ENCODE measurements around the gene LY6G6F. TPM values are rescaled to one million over a fixed set of nuclear protein-coding genes. Genes with fewer than 3 reads are reported as not detected.

LY6G6F gene
- total RNA-seq, 1 experiment from 2014 or later = not detected

DNA sequence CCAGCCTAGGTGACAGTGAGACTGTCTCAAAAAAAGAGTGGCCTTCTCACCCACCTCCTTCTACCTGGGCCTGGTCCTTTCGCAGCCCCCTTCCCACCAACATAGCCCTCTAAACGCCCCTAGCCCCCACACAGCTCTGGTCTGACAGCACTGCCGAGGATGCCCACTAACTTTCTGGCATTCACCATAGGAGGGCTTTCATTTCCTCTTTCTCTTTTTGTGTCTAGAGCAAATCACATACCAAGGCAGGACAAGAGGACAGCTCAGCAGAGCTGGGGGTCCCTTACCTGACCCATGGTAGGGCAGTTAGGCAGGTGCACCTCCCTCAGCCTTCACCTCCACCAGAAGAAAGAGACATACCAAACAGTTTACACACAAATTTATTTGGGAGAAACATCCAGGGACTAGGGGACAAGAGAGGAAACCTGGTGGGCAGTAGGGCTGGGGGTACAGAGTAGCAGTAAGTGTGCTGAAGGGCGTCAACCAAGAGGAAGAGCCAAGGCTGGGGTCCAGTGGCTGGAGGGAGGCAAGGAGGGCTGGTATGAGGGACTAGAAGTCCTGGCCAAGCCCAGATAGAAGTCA lies 30.3 kb upstream of the LY6G6F start:
- no peak for DNase-seq (ENCODE audit: low spot score)

DNA sequence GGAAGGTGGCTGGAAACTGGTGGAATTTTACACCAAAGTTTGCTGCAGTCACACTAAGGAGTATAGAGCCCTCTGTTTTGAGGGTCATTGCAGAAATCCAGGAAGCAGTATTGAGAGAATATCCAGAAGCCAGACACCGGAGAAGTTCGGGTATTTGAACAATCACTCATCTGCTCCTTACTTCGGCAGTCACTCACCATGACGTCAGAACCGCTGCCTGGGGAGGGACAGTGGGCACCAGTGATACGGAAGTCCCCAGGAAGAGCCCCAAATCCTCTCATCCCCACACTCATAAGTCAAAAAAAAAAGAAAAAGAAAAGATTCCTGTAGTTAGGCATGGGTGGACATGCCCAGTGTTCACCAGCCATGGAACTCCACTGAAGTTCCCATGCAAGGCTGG lies 29.8 kb upstream of the LY6G6F start:
- no peak for DNase-seq (ENCODE audit: low spot score)

- DNase-seq (ENCODE audit: low spot score) = no peak
Measured at GRCh38 chr6:31677955-31678354, 28.7 kb upstream of the LY6G6F start.

DNA sequence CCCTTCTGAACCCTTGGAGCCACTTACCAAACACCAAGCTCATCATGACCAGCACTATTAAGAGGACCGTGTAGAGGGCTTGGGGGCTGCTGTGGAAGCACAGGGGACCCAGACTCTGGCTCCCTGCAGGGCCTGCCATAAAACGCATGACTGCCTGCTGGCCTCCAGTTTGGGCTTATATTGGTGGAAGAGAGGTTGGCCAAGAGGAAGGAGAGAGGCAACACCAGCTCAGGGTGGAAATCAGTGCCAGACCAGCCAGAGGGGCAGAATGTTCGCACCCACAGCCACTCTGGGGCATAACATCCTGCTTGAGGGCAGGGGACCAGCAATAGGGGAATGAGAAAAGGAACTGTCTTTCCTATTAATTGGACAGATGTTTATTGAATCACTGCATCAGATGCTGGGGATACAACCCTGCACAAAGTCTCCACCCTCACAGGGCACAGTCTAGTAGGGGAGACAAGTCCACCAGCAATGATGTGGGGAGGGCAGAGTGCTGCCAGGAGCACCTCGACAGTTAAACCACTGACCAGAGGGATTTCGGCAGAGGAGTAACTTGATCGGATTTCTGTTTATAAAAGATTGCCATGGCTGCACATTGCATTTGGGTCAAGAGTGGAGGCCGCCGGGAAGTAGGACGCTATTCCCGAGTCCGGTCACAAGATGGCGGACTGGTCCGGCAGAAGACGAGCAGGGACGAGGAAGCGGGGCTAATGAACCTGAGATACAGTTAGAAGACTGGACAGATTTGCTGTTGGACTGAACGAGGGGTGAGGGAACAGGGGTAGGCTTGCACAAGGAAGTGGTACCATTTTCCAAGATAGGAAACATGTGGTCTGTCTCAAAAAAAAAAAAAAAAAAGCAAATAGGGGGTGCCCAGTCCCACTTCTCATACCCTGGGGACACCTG lies 26.2 kb upstream of the LY6G6F start, which contains the start of gene LY6G5C:
Gene LY6G5C (minus strand): TSS at position 842 of the 909 bp plus-strand sequence. CDS start 694 bp downstream, at position 148.
- peak; percentile 52 for DNase-seq (ENCODE audit: low spot score)

DNA sequence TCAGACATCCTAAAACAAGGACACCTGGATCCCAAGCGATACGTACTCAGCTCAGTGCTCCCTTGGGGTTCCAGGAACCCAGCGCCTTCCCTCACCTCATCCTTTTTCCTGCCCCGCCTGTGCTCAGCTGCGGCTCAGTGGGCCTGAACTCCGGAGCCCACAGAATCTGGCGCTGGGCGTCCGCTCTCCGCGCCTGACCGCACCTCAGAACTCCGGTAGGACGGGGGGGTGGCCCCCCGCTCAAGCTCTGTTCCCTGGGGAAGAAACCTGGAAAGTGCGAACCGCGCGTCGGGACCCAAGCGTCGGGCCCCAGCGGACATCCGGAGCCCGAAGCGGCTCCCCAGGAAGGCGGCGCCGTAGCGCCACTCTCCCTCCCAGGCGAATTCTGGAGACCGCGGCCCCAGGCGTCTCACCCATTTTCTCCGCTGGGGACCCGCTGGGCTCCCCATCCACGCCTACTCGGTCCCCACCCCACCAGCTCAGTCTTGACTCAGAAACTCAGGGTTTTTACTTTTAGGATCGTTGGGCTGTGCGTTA lies 25.5 kb upstream of the LY6G6F start:
- DNase-seq (ENCODE audit: low spot score) = no peak

DNA sequence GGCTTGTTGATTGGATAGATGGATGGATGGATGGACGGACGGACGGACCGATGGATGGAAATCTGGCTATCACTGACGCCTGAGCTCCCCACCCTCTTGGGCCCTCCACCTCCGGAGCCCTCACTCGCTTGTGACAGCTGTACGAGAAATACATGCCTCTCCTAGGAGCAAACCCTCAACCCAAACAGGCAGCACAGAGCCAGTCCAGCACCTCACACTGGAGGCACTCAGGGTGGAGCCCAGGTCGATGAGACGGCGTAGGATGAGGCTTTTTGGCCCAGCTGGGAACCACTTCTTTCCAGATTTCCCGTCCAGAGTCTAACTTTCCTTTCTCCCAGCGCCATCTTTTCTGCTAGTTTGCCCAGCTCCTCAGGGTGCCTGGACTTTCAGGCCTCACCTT lies 23.1 kb upstream of the LY6G6F start:
- no peak for DNase-seq (ENCODE audit: low spot score)

DNA sequence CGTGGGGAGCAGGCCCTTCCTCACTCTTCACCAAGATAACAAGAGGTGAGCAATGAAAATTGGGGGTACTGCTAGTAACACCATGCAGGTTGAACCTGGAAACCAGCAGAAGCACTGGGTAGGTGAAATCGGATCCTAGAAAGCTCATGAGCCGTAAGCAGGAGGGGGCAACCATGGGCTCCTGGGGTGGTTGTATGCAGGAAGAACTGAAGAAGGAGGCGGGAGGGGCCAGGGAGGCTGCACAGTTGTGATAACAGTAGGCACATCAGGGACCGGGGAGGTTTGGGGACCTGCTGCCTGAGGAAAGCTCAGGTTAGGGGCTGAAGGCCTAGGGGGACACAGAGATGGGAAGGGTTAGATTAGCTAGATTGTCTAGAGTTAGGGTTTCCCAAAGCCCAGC lies 20.2 kb upstream of the LY6G6F start:
- DNase-seq (ENCODE audit: low spot score) = no peak

GRCh38 chr6:31687321-31687720 lies 19.3 kb upstream of the LY6G6F start:
- DNase-seq (ENCODE audit: low spot score) = no peak

DNA sequence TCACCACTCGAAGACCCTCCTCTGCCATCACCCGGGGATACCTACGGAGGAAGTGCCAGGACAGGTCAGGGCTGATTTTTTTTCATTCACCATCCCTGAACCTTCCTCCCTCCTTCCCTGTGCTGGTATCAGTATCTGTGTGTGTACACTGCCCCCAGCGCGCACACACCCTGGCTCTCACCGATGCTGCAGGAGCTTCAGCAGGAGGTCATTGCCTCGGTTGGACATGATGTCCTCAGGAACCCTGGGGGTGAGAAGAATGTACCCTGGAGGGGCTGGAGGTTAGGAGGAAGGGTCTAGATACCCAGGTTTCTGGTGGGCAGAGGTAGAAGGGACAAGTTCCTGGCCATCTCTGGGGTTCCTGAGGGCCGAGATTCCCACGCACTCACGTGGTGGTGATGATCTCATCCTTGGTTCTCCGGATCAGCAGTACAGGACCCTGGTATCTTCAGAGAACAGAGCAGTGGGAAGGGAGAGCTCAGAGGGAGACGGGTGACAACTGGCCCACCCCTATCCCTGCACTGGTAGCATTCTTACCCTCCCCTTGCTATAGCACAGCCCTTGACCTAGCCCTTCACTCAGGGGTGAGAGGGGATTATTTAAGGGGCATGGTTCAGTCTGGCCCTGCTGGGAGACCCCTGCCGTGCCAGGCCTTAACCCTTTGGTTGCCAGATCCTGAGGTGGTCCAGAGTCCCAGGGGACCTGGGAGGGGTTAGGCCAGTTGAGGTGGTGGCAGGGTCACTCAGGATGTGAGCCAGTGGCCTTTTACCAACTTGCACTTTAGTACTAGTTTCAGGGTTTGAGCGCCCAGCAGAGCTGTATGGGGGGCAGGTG lies 18.6 kb upstream of the LY6G6F start:
- no peak for DNase-seq (ENCODE audit: low spot score)

DNA sequence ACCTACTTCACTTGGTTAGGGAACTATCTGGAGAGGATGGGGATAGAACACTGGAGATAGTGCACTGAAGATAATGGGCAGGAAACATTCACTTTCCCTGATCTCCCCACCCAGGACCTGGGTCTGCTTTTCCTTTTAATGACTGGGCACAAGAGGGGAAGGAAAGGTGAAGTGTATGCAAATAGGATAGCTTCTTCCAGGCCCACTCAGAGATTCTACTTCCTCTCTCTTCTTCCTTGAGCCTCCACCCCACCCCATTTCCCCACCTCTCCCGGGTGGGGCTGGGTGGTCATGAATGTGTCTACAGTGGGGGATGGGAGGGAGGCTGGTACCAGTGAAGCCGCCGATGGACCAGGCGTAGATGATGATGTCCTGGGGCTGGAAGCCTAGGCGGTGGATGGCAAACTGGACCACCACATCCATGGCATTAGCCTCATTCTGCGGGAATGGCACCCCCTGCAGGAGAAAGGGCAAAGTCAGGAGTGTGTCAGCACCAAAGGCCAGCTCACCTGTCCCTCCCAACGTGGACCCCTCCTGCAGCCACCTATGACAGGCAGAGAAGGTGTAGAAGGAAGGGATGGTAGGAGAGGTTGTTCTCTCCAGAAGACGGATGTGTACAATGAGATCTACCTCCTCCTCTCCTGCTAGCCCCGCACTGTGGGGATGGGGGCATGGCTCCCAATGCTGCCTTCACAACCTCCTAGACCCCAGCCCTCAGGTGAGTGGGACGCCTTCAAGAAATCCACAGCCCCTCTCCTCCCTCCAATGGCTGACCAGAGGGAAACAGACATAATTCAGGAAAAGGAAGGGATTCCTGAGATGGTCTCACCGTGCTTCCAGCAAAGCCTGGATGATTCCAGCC lies 17.2 kb upstream of the LY6G6F start:
- DNase-seq (ENCODE audit: low spot score) = no peak

DNA sequence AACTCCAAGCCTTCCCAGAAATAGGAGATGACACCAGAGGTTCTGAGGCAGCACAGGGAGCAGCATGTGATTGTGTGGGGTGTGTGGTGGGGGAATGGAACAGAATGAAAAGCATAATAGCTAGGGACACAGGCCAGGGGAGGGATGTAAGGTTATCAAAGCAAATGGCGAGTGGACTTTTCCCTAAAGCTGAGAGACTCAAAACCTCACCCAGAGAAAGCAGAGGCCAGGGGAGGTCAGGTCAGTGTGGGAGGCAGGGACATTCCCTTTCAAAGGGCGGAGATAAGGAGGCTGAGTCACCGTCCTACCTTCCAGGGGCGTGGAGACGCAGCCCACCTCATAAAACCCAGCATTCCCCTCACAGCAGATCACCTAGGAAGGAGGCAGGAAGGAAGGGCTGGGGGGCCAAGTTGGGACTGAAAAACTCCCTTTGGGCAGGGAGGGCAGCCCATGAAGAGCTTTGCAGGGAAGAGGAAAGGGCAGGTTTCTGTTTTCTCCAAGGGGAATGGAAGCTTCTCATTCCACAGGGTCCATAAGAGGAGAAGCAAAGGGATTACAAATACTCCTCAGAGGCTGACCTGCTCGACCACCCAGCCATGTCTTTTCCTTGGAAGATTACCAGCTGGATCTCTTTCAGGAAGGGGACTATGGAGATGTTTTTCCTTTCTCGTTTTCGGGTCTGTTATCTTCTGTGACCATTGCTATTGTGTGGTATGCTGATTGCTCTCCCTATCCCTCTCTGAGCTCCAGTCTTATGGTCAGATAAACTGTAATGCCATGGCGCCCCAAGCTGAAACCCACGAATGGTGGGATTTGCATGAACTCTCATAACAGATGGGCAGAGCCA lies 16.2 kb upstream of the LY6G6F start:
- DNase-seq (ENCODE audit: low spot score) = peak; percentile 32

- no peak for DNase-seq (ENCODE audit: low spot score)
Measured at GRCh38 chr6:31691078-31691463, 15.6 kb upstream of the LY6G6F start.

DNA sequence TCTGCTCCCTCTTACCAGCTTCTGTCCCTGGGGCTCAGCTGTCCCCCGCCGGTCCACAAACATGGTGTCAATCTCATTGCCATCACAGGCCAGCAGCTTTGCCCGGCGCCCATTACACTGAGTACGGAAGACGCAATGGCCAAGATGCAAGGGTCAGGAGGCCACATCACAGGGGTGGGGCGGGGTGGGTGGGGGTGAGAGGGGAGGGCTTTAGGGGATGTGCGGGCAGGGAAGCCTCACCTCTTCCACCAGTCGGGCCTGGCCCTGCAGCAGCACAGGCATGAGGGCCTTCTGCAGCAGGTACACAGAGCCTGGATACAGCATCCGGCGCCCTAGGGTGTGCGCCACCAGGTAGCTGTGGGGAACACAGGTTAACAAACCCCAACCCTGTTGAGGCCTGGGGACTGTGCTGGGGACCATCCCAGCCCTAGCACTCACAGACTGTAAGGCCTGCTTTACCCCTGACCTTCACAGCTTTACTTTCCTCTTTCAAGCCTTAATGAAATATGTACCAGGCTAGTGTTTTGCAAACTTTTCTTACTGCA lies 15.0 kb upstream of the LY6G6F start:
- no peak for DNase-seq (ENCODE audit: low spot score)

DNA sequence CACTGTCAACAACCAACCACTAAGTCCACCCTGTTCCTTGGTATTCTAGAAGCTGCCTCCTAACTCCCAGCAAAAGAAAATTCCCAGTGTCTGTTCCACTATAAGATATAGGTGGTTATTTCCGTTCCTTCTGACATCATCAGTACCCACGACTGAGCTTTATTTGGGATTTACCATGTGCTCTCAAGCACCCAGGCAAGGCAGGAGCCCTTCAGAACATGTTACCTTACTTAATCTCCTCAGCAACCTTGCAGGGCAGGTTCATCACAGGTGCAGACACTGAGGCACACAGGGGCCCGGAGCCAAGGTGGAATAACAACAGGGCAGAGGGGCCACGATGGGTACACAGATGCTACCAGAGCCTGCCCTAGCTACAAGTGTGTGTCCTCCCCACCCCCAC lies 14.3 kb upstream of the LY6G6F start:
- DNase-seq (ENCODE audit: low spot score) = no peak

GRCh38 chr6:31692886-31693285 lies 13.8 kb upstream of the LY6G6F start:
- DNase-seq (ENCODE audit: low spot score) = no peak

GRCh38 chr6:31693535-31693934 lies 13.1 kb upstream of the LY6G6F start:
- no peak for DNase-seq (ENCODE audit: low spot score)

DNA sequence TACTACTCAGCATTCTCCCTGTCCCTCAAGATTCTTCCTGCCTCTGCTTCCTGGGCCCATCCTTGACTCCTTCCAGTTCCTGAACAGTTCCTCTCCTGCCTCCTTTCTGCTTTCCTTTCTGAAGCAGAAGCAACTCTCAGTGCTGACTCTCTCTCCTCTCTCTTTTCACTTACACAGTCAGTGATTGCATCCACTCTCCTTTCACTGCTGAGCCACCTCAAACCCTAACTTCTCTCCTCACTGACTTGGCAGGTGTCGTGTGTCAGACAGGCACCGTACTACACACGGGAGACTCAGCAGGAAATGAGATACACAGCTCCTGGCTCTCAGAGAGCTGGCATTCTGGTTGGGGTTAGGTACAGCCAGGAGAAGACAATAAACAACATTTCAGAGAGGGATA lies 9.1 kb upstream of the LY6G6F start:
- DNase-seq (ENCODE audit: low spot score) = no peak

DNA sequence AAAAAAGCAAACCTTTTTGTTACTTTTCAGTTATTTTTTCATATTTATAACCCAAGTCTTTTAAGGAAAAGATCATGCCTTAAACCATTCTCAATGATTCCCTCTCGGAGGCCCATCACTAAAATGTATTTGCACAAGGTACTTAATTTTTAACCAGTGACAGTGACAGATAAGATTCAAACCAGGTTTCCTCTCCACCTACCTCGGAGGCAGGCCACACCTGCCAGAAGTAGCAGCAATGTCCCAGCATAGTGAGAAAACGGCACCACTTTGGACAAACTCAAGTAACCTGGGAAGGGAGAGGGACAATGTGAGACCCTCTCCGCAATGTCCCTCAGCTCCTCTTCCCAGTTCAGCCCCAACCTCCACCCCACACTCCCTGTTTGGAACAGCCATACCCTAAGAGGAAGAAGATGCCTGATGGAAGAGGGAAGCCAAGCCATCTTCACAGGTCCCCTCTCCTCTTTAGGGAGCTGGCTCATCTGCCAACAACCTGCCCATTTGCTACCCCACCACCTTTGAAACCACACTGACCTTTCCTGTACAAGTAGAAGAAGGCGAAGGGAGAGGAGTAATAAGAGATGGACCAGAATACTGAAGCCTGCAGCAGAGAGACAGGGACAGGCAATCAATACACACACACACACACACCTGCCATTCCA lies 5.8 kb upstream of the LY6G6F start:
- DNase-seq (ENCODE audit: low spot score) = no peak

GRCh38 chr6:31701666-31702404 lies 4.8 kb upstream of the LY6G6F start:
- no peak for DNase-seq (ENCODE audit: low spot score)

Data from A172 (cell line).